Measurements from ENCODE around the gene KIF23.

DNA sequence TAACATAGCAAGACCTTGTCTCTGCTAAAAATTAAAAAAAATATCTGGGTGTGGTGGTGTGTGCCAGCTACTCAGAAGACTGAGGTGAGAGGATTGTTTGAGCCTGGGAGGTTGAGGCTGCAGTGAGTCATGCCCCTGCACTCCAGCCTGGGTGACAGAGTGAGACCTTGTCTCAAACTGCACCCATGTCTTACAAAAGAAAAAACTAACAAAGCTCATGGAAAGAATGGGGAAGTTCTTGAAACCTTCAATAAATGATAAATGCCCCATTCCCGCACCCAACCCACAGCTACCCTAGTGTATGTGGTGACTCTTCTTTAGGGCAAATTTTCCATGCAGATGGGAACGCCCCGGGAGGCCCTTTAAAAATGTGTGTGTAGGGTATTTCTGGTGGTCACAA, 66.8 kb downstream of the KIF23 start:
- no peak for TF ChIP-seq POLR2A (IDR thresholded peaks at IDR 0.05)
- TF ChIP-seq, protein P1, sequence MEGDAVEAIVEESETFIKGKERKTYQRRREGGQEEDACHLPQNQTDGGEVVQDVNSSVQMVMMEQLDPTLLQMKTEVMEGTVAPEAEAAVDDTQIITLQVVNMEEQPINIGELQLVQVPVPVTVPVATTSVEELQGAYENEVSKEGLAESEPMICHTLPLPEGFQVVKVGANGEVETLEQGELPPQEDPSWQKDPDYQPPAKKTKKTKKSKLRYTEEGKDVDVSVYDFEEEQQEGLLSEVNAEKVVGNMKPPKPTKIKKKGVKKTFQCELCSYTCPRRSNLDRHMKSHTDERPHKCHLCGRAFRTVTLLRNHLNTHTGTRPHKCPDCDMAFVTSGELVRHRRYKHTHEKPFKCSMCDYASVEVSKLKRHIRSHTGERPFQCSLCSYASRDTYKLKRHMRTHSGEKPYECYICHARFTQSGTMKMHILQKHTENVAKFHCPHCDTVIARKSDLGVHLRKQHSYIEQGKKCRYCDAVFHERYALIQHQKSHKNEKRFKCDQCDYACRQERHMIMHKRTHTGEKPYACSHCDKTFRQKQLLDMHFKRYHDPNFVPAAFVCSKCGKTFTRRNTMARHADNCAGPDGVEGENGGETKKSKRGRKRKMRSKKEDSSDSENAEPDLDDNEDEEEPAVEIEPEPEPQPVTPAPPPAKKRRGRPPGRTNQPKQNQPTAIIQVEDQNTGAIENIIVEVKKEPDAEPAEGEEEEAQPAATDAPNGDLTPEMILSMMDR (IDR thresholded peaks at IDR 0.05), result no peak

Measured in heart left ventricle (tissue), 13 donors.